Lung (tissue), 12 donors: Measurements from ENCODE around the gene PACSIN1. TPM values are rescaled to one million over a fixed set of nuclear protein-coding genes. Genes with fewer than 3 reads are reported as not detected.

Experiments
- ATAC-seq: fragments of 200-7000 bp; cut with Tn5 transposase; one replicate; pipeline ENCODE4 v1.9.1; 2020; ENCODE audit warnings: moderate number of reproducible peaks; ENCODE audit not compliant: insufficient read depth, low FRiP score
- DNase-seq, 3 donors: peaks; one replicate each; pipeline ENCODE4 v3.0.0-alpha.2; 2013 to 2017
- H3K27ac ChIP-seq, 2 donors: one replicate each; pipeline ENCODE4 v1.5.1; 2013; ENCODE audit warnings: mild to moderate bottlenecking in 2 of 2, moderate library complexity in 2 of 2, control low read depth in 1 of 2, inconsistent platforms in 1 of 2, low read depth in 1 of 2, low read length in 1 of 2
- H3K27me3 ChIP-seq, 3 donors: one replicate each; pipeline ENCODE4 v1.5.1; 2013; ENCODE audit warnings: low read length in 2 of 3; ENCODE audit not compliant: control insufficient read depth in 3 of 3, insufficient read depth in 3 of 3
- H3K36me3 ChIP-seq, 4 donors: one replicate each; pipeline ENCODE4 v1.5.1; 2013; ENCODE audit warnings: low read length in 4 of 4, mild to moderate bottlenecking in 1 of 4, moderate library complexity in 1 of 4; ENCODE audit not compliant: control insufficient read depth in 4 of 4, insufficient read depth in 4 of 4
- H3K4me1 ChIP-seq, 5 donors: one replicate each; pipeline ENCODE4 v1.5.1; 2013; ENCODE audit warnings: low read length in 5 of 5, mild to moderate bottlenecking in 2 of 5, moderate library complexity in 1 of 5; ENCODE audit not compliant: control insufficient read depth in 5 of 5, insufficient read depth in 5 of 5
- H3K4me3 ChIP-seq: one replicate; pipeline ENCODE4 v1.5.1; 2013; ENCODE audit warnings: mild to moderate bottlenecking, control low read depth, moderate library complexity
- H3K9ac ChIP-seq, 2 donors: one replicate each; pipeline ENCODE4 v1.5.1; 2013; ENCODE audit warnings: low read length in 2 of 2, control low read depth in 1 of 2; ENCODE audit not compliant: insufficient read depth in 1 of 2
- H3K9me3 ChIP-seq, 4 donors: one replicate each; pipeline ENCODE4 v1.5.1; 2013; ENCODE audit warnings: low read length in 3 of 4, mild to moderate bottlenecking in 1 of 4, moderate library complexity in 1 of 4; ENCODE audit not compliant: control insufficient read depth in 4 of 4, insufficient read depth in 3 of 4
- WGBS, 2 donors: extraction: QIAGEN DNeasy Blood & Tissue Kit; methylation state at CpG; one replicate each; pipeline ENCODE4 v1.1.7; 2013; 5-methylcytosine and 5-hydroxymethylcytosine counted together
- polyA plus RNA-seq, 2 donors: library from polyadenylated mRNA; stranded (reverse); fragments of 200-250 nt; gene quantifications; one replicate each; pipeline ENCODE4 v1.2.1, GENCODE V29; 2013
- total RNA-seq, 2 donors: library from RNA; depleted of rRNA in 1 of 2; stranded (reverse); fragments of >200 nt in 1 of 2; gene quantifications; one replicate each; pipeline ENCODE4 v1.2.1, GENCODE V29; 2014 to 2021
- TF ChIP-seq, protein P1 (sequence below): IDR thresholded peaks from 2 replicates; pipeline ENCODE4 v1.5.1; 2012; ENCODE audit warnings: mild to moderate bottlenecking; ENCODE audit errors: control extremely low read depth, extremely low read depth
- donor health status: control.
- donor health status: control.
- donor health status: Bipolar disorder and iron deficiency.
- donor health status: healthy.
- donor health status: DM: yes; HTN: yes; CAD: no.

The PACSIN1 gene
- total and polyA plus RNA-seq, 4 donors = 0.02 to 0.17 (median 0.12) TPM

DNA sequence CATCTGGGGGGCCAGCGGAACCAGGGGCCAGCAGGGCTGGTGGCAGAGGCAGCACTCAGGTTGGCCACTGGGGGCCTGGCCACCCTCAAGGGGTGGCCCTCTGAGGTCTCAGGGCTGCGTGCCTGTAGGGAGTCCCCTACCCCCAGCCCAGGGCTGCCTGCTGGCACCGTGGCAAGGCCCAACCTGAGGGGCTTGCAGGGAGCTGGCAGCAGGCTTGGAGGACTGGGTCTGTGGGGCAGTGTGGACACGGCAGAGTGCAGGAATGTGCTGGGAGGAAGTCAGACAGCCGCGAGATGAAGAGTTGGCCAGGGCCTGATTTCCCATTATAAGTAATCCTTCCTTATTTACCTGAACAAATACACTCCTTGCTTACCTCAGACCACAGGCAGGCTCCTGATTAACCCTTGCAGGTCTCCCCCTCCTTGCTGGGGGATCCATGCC is 90.2 kb downstream of the PACSIN1 start, which contains the start of gene SPDEF:
TSS of gene SPDEF (minus strand) at position 299 of the 441 bp plus-strand sequence. CDS start 11,874 bp downstream, outside the sequence.
- Histone ChIP-seq H3K4me1 (peaks cover 0 to 14% (median 5%) of the 10 kb centered on the region in 5 donors), H3K27ac (no peak within 1 kb of the TSS), H3K9me3 (peaks cover 0 to 3% (median 0%) of the 10 kb centered on the region in 4 donors), H3K27me3 (no peaks in the 10 kb centered on the region), H3K36me3 (no peaks in the 10 kb centered on the region), H3K9ac (no peak within 1 kb of the TSS), H3K4me3 (no peak within 1 kb of the TSS)
- 46 to 56% methylated on average over 6 of the region's 6 CpGs for WGBS, 2 donors
- TF ChIP-seq, protein P1, sequence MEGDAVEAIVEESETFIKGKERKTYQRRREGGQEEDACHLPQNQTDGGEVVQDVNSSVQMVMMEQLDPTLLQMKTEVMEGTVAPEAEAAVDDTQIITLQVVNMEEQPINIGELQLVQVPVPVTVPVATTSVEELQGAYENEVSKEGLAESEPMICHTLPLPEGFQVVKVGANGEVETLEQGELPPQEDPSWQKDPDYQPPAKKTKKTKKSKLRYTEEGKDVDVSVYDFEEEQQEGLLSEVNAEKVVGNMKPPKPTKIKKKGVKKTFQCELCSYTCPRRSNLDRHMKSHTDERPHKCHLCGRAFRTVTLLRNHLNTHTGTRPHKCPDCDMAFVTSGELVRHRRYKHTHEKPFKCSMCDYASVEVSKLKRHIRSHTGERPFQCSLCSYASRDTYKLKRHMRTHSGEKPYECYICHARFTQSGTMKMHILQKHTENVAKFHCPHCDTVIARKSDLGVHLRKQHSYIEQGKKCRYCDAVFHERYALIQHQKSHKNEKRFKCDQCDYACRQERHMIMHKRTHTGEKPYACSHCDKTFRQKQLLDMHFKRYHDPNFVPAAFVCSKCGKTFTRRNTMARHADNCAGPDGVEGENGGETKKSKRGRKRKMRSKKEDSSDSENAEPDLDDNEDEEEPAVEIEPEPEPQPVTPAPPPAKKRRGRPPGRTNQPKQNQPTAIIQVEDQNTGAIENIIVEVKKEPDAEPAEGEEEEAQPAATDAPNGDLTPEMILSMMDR = no peak
- DNase-seq (peak; percentile 18 to 37 (median 35)), ATAC-seq (peak; percentile 65)

DNA sequence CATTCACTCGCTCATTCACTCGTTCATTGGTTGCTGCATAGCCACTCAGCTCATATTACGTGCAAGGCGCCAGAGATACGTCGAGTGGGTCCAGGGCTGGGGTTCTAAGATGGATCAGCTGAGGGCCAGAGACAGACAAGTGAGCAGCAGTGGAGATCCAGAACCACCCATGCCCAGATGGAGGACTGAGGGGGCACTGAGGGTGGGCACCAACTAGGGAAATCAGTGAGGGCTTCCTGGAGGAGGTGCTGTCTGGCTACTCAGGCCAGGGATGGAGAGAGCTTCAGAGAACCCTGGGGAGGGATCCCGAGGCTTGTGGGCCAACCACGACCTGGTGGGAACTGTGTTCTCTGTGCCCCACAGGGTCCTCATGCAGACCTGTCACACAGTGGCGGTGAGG is 90.6 kb downstream of the PACSIN1 start:
- Histone ChIP-seq H3K9me3 (peaks cover 0 to 3% (median 0%) of the 10 kb centered on the region in 4 donors), H3K9ac (no peak overlapping the region), H3K36me3 (no peaks in the 10 kb centered on the region), H3K27ac (no peak overlapping the region), H3K4me3 (no peak overlapping the region), H3K27me3 (no peaks in the 10 kb centered on the region), H3K4me1 (peaks cover 0 to 14% (median 5%) of the 10 kb centered on the region in 5 donors)
- 77 to 89% methylated on average over 9 of the region's 9 CpGs for WGBS, 2 donors
- DNase-seq = no peak
- ATAC-seq = no peak
- TF ChIP-seq, protein P1 = no peak

GRCh38 chr6:34557228-34557627 is 91.4 kb downstream of the PACSIN1 start:
- WGBS, 2 donors = 89 to 90% methylated on average over 9 of the region's 9 CpGs

More at GRCh38 chr6:34557228-34557627, 91.4 kb downstream of the PACSIN1 start:
- no peak overlapping the region for H3K27ac ChIP-seq
- no peak overlapping the region for H3K4me3 ChIP-seq
- H3K36me3 ChIP-seq = no peaks in the 10 kb centered on the region
- DNase-seq (no peak), ATAC-seq (no peak)
- peaks cover 0 to 14% (median 5%) of the 10 kb centered on the region in 5 donors for H3K4me1 ChIP-seq
- H3K27me3 ChIP-seq = no peaks in the 10 kb centered on the region
- H3K9ac ChIP-seq = no peak overlapping the region
- TF ChIP-seq, protein P1 = no peak
- peaks cover 0 to 3% (median 0%) of the 10 kb centered on the region in 4 donors for H3K9me3 ChIP-seq
